Stimulated activated CD8-positive, alpha-beta memory T cell treated with anti-CD3 and anti-CD28 coated beads, Interleukin-15, amount 100 ng/mL, for 48 hours (primary cell): ENCODE results near the gene GNG4.
"Not testable (repeated sequence)": the region's sequence is repeated elsewhere in the genome, so short reads cannot be mapped to it uniquely, and the experiment has no call there.

Source experiments
- DNase-seq, 2 donors: peaks; one replicate each; pipeline ENCODE4 v3.0.0-alpha.2; 2020; ENCODE audit warnings: low read depth in 2 of 2

The GNG4 gene

DNA sequence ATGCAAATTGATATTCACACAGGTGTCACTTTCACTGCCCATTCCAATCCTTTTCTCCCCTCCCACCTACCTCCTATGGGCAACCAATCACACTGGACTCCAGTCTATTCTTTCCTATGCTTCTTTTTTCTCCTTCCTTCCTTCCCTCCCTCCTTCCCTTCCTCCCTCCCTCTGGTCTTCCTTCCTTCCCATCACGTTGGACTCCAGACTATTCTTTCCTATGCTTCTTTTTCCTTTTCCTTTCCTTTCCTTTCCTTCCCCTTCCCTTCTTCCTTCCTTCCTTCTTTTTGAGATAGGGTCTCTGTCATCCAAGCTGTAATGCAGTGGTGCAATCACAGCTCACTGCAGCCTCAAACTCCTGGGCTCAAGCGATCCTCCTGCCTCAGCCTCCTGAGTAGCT lies 64.6 kb downstream of the GNG4 start:
- DNase-seq, result no peak

DNA sequence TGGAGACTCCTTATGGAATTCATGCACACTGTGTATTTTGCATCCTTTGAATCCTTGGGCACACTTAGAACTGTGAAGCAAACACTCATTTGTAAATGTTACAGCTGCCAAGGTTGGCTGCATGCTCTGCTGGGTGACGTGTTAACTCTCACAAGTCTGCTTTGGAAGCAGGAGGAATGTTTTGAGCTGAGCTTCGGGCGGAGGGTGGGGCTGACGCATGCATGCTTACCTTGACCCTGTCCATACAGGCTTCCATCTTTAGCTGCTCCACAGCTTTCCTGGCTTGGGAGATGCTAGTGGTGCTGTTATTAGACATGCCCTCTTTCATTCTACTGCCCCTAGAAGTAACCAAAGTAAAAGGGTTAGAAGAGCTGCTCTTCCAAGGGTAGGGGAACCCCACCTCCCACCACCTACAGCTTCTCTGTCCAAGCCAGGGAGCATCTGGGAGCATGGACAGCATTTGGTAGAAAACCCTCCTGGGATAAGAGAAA lies 66.0 kb downstream of the GNG4 start:
- DNase-seq, result no peak

DNA sequence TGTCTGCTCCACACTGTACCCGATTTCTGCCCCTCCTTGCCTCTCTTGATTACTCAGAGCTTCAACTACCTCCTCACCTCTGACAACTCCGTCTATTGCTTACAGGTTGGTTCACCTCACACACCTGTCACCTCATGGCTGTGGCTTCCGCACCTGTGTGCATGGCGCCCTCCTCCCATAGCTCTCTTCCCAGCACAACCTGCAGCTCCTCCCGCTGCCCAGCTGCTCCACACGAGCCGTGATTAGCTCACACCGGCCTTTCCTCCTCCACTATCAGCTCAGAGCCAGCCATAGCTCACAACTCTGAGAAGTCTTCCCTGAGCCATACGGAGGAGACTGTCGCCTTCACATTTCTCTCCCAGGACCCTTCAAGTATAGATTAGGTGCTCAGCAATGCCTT lies 67.5 kb downstream of the GNG4 start:
- DNase-seq, result no peak

DNA sequence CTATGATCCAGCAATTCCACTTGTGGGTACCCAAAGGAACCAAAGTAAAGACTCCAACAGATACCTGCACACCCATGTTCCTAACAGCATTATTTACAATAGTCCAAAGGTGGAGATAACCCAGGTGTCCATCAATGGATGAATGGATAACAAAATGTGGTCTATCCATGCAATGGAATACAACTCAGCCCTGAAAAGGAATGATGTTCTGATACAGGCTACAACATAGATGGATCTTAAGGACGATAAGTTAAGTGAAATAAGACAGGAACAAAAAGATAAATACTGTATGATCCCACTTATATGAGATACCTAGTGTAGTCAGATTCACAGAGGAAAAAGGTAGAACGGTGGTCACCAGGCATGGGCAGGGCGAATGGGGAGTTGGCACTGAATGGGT lies 69.7 kb downstream of the GNG4 start:
- DNase-seq, result no peak

DNA sequence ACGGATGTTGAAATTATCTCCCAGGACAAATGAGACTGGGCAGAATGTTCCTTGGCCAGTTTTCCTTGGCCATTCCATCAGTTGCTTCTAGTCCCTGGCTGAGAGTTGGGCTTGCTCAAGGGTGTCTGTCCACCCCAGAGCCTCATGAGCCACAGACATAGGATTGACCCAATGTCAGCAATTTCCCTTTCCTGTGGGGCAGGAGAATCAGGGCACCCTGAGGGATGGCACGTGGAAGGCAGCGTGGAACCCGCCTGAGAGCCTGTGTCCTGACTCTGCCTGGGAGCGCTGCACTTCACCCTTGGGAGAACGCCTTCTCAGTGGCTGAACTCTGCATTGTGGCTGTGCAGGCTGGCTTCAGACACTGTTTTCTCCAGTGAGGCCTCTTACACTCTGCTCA lies 74.0 kb downstream of the GNG4 start:
- DNase-seq, result no peak

DNA sequence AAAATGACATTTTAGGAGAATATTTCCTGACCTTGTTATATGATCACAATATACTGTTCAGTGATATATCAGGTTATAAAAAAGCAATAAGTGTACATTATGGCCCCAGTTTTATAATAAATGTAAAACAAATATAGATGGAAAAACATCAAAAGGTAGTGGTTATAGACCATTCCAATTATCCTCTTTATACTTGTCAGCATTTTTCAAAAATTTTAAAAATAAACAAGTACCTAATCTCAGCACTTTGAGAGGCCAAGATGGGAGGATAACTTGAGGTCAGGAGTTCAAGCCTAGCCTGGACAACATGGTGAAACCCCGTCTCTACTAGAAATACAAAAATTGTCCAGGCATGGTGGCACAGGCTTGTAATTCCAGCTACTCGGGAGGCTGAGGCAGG lies 75.7 kb downstream of the GNG4 start:
- DNase-seq, result no peak

DNA sequence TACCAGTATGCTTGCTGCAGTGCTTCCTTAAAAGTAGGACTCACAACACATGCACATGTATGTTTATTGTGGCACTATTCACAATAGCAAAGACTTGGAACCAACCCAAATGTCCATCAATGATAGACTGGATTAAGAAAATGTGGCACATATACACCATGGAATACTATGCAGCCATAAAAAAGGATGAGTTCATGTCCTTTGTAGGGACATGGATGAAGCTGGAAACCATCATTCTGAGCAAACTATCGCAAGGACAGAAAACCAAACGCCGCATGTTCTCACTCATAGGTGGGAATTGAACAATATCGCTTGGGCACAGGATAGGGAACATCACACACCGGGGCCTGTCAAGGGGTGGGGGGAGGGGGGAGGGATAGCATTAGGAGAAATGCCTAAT lies 76.6 kb downstream of the GNG4 start:
- DNase-seq, result not testable (repeated sequence)

DNA sequence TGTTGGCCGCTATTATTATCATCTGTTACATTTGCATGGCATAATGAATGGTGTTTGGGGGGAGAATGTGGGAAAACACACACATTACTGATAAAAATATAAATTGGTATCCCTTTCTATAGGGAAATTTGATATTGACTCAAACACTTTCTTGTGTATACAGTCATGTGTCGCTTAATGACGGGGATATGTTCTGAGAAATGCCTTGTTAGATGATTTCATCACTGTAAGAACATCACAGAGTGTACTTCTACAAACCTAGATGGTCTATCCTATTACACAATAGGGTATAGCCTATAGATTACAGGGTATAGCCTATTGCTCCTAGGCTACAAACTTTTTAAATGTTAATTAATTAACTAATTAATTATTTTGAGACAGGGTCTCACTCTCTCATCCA lies 78.1 kb downstream of the GNG4 start:
- DNase-seq, result no peak

DNA sequence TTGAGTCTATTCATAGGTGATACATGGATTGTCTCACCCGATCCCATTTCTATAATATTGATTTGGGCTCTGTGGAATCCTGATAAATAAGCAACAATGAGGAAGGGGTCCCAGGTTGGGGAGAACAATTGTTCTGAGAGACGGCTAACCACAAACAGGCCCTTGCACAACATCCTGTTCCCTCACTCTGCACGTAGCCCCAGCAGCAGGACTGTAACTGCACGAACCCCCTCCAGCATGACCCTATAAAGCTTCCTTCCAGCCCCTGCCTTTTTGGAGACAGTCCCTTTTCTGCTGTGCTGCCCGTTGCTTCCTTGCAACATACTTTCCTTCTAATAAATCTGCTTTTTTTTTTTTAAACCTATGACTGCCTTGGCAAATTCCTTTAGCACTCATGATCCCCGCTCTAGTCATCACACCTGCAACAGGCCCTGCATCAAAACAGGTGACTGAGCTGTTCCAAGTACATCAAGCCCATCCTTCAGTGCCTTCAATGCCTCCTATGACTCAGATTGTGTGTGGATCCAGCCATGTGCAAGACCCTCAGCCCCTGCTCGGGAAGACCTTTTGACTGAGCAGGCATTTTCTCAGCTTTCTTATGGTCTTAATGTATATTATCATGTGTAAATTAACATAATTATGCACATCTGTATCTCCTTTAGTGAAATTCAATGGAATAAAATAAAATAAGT lies 81.6 kb downstream of the GNG4 start:
- DNase-seq, result no peak

DNA sequence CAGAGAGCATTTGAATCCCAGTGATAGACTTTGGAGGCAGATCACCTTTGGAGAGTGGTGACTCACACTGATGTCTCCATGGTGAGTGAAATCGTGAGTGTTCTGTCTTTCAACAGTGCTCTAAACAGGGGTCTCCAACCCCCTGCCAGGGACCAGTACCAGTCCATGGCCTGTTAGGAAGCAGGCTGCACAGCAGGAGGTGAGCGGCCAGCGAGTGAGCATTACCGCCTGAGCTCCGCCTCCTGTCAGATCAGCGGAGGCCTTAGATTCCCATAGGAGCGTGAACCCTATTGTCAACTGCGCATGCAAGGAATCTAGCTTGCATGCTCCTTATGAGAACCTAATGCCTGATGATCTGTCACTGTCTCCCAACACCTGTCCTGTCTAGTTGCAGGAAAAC lies 83.5 kb downstream of the GNG4 start:
- DNase-seq, result no peak

DNA sequence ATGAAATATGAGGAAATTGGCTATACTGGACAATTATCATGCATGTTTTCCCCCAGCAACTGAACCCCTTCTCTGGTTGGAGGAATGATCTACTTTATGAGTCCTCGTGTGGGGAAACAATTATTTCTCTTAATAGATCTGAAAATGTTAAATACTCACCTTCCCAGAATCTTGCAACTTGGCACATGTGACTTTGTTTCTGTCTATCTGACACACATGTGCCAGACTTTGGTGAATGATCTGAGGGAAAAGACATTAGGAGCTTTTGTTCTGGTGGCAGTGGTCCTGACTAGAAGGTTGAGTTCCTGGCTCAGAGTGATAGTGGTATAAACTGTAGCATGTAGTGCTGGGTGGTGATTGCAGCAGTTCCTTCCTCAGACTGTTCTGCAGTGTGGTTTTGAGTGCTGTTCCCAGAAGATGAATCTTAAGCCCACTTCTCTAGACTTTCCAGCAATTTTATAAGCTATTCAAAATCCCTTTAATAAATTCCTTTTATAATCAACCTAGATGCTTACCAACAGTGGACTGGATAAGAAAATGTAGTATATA lies 86.0 kb downstream of the GNG4 start:
- no peak for DNase-seq

DNA sequence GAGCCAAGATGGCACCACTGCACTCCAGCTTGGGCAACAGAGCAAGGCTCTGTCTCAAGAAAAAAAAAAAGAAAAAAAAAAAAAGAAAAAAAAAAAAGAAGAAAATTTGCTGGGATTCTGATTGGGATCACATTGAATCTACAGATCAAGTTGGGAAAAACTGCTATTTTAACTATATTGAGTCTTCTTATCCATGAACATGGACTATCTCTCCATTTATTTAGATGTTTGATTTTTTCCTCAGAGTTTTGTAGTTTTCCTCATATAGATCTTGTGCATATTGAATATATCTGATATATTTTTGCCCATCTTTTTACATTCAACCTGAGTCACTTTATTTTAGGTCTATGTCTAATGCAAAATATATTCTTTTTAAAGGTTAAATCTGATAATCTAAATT lies 87.0 kb downstream of the GNG4 start:
- DNase-seq, result no peak

DNA sequence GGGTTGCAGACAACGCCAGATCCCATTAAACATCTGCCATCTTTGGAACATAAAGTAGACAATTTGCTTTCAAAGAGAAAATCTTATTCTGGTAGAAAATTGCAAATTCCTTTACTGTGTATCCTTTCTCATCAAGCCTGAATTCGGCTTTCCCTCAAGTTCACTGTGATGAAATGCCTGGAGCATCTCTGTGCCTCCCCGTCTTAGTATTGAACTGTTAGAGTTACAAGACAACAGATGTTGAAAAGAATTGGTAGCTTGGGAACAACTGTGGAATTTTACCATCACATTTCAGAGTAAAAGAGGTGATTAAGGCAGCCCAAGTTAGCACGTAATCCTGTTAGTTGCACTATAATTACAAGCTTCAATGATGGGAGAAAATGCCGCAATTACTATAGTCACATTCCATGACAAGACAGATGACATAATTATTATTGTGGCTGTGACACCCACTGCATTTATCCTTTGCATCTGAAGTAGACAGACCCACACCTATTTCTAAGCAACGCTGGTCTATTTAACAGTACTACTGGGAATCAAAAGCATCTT lies 90.9 kb downstream of the GNG4 start:
- no peak for DNase-seq

DNA sequence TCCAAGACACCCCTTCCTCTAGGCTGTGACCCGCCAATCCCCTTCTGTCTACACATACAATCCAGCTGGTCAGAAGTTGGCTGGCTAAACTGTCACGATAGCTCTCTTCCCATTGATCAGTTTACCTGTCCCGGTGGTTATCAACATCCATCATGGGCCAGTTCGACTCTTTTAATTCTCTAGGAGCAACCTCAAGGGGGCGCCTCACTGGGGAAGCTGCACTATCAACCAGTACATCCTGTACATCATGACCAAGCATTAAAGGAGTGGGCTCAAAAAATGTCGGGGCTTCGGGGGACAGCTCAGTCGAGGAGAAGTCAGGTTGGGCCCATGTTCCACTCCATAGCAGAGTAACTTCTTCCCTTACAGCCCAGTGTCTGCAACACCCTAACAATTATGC lies 92.1 kb downstream of the GNG4 start:
- no peak for DNase-seq

DNA sequence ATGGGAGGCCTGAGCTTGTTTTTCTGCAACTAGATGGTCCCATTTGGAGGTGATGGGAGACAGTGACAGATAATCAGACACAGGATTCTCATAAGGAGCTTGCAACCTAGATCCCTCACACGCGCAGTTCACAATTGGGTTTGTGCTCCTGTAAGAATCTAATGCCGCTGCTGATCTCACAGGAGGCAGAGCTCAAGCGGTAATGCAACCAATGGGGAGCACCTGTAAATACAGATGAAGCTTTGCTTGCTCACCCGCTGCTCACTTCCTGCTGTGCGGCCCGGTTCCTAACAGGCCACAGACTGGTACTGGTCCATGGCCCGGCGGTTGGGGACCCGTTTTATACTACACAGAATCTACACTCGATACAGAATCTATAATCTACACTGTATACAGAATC lies 92.8 kb downstream of the GNG4 start:
- DNase-seq, result no peak

DNA sequence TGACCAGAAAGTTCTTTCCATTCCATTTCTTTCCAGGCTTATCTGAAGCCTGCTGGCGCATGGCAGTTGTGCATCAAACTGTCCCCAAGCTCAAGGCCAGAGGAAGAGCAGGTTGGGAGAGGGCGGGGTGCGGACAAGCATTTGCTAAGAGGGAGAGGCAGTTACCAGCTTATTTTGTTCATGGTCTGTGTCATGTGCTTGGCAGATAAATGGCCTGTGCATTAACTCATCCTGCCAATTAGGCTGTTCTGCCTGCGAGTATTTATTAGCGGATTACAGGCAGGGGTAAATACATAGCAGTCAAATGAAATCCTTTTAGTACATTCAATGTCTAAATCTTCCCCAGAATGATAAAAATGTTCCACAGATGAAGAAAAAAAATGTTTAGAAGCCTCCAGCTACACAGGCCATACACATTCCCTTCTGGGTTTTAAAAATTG lies 96.5 kb downstream of the GNG4 start:
- no peak for DNase-seq

DNA sequence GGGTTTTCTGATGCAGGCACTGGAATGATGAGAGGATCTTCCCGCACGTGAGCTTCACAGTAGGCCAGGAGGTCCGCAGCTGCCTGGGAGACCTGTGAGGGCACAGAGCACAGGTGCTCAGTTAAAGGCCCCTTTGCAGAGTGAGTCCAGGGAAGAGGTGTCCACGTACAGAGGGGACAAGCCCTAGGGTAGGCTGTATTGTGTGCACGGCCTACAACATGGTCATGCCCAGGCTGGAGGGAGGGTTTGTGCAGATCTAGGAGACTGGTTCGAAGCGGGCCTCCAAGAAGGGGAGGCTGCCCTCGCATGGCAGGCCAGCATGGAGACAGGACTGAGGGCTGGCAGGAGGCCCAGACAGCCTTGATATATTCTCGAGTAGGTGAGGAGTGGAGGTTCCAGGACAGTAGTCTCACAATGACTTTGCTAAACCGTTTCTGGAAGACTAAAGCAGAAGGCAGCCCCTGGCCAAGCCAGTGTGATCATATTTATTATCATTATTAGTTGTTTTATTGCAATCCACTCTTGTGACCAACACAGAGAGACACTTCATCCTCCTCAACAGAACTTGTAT lies 97.4 kb downstream of the GNG4 start:
- DNase-seq, result no peak

DNA sequence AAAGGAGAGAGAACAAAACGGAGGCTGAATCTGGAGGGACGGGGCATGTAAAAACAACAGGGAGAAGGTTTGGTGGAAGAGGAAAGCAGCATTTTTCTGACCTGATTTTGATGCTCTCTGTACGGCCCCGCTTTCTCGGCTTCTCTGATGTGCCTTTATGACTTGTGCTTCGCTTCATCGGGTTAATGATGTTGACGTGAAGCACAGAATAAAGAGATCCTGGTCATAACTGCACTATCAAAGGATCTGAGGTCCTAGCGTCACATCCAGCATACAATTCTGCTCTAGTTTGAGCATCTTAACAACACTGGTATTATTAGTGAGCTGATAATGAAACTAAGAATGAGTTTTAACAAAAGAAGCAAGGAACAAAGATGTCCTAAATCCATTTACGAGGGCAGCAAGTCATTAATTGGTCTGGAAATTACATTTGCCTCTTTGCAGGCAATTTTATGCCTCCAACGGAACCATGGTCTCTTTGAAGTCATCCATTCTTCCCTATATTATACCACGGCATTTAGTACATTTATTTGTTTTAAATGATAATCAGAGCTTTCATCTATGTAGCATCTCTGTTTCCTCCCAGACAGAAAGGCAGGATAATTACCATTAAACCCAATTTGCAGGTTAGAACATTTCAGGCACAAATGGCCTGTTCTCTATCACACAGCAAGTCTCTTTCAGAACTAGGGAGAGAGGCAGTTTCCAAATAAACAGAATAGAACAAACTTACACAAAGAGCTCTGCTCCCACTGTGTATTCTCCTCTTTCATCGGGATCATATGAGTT lies 100.0 kb downstream of the GNG4 start:
- DNase-seq, result no peak

DNA sequence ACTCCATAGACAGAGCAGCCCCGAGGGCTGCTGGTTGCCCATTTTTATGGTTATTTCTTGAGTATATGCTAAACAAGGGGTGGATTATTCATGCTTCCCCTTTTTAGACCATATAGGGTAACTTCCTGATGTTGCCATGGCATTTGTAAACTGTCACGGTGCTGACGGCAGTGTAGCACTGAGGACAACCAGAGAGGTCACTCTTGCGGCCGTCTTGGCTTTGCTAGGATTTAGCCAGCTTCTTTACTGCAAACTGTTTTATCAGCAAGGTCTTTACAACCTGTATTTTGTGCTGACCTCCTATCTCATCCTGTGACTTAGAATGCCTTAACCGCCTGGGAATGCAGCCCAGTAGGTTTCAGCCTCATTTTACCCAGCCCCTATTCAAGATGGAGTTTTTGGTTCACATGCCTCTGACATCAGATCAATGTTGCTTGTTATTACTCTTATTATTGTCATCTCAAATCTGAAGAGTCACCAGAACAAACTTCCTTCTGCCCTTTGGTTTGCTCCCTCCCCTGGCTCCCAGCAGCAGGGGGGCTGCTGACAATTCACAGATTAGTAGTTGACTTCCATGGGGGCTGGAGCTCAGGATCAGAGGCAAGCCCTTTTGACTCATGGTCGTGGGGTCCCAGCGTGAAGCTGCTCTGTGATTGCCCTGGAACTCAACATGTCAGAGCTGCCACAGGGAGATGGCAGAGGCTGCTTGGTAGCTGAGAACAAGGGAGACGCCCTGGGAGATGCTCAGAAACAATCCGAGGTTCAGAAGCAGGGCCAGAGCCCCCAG lies 103.0 kb downstream of the GNG4 start:
- DNase-seq, result not testable (repeated sequence)

DNA sequence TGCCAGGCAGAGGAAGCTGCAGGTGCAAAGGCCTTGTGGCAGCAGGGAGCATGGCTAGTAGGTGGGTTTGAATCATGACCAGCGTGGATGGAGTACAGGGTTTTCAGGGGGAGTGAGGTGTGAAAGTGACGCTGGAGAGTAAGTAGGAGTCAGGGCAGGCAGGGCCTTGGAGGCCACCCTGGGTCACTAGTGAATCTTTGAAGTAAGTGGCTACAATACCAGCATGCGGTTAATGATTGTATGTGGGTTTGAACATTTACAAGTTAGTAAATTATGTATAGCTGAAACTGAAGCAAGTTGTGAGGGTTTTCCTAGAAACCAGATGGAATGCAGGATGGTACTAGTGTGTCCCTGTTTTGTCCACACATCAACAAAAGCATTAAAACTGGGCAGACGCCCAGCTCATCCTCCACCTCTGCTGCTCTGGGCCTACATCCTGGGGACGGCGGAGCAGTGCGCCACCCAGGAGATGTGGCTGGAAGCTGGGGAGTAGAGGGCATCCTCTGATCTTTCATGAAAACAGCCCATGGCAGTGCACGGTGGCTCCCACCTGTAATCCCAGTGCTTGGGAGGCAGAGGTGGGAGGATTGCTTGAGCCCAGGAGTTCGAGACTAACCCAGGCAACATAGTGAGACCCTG lies 104.2 kb downstream of the GNG4 start:
- DNase-seq, result no peak

DNA sequence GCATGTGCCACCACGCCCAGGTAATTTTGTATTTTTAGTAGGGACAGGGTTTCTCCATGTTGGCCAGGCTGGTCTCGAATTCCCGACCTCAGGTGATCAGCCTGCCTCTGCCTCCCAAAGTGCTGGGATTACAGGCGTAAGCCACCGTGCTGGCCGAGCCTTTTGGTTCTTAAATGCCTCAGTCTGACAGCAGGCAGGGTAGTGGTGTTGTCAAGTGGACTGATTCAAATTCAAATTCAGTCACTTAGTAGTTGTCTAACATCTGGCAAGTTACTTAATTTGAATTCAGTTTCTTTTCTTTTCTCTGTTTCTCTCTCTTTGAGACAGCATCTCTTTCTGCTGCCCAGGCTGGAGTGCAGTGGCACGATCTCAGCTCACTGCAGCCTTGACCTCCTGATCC lies 106.7 kb downstream of the GNG4 start:
- DNase-seq, result not testable (repeated sequence)
